G401.6 (cell line): ENCODE results near the gene BCO1.
A peak's percentile ranks its signal among the peaks of the same experiment; 100 is the strongest.
"Not testable (repeated sequence)": the region's sequence is repeated elsewhere in the genome, so short reads cannot be mapped to it uniquely, and the experiment has no call there.

Source experiments
- FAIRE-seq: peaks from 2 replicates; lab custom pipeline; 2012; peaks lifted over from hg19 to GRCh38; lab: Jason Lieb, UNC

The BCO1 gene, protein sequence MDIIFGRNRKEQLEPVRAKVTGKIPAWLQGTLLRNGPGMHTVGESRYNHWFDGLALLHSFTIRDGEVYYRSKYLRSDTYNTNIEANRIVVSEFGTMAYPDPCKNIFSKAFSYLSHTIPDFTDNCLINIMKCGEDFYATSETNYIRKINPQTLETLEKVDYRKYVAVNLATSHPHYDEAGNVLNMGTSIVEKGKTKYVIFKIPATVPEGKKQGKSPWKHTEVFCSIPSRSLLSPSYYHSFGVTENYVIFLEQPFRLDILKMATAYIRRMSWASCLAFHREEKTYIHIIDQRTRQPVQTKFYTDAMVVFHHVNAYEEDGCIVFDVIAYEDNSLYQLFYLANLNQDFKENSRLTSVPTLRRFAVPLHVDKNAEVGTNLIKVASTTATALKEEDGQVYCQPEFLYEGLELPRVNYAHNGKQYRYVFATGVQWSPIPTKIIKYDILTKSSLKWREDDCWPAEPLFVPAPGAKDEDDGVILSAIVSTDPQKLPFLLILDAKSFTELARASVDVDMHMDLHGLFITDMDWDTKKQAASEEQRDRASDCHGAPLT

GRCh38 chr16:81238296-81239011, at the start of gene BCO1:
Gene BCO1 (plus strand): TSS chr16:81238689. CDS start chr16:81238909, 220 bp downstream.
- FAIRE-seq: peak; percentile 84

GRCh38 chr16:81189100-81189664, 49.3 kb upstream of the BCO1 start:
- no peak for FAIRE-seq

DNA sequence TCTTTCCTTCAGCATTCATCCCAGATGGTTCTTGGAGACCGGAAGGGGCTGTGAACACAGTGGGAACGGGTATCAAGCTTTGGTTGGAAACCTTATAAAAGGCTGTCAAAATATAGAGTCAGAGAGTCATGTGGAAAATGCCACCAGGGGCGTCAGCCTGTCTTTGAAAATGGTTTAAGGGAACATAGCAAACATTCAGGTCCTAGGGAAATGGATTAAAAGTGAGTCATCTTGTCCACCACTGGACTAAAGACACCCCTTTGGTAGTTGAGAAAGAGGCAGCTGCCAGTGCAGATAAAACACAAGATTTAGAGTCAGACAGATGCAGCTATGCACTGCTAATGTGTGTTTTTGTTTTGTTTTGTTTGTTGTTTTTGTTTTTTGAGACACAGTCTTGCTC, 47.8 kb upstream of the BCO1 start:
- no peak for FAIRE-seq

GRCh38 chr16:81195885-81196534, 42.5 kb upstream of the BCO1 start:
- no peak for FAIRE-seq

GRCh38 chr16:81198635-81199034, 39.9 kb upstream of the BCO1 start:
- FAIRE-seq: no peak

DNA sequence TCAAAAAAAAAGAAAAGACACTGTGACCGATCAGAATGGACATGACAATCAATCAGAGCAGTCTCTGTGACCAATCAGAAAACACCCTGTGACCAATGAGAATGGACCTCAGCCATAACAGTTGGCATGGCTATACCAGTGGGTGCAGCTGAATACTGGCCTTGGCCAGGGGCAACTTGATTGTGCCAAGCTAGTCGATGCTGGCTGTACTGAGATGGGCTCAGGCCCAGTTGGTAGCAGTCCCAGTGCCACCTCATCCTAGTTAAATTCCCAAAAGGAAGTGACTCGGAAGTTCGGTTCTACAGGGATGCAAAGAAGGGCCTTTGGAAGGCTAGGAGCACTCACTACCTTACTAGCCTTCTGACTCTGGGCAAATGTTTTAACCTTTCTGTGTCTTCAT, 37.2 kb upstream of the BCO1 start:
- FAIRE-seq: no peak

GRCh38 chr16:81204798-81205680, 33.5 kb upstream of the BCO1 start:
- FAIRE-seq: peak; percentile 93

GRCh38 chr16:81207076-81207475, 31.4 kb upstream of the BCO1 start:
- no peak for FAIRE-seq

GRCh38 chr16:81210807-81211206, 27.7 kb upstream of the BCO1 start:
- FAIRE-seq: no peak

- FAIRE-seq: no peak
Observed at GRCh38 chr16:81212830-81213465, 25.5 kb upstream of the BCO1 start.

GRCh38 chr16:81214745-81215166, 23.7 kb upstream of the BCO1 start:
- FAIRE-seq: no peak

- no peak for FAIRE-seq
Observed at GRCh38 chr16:81216114-81216513, 22.4 kb upstream of the BCO1 start.

GRCh38 chr16:81216706-81217105, 21.8 kb upstream of the BCO1 start:
- no peak for FAIRE-seq

- no peak for FAIRE-seq
Observed at GRCh38 chr16:81219151-81219550, 19.3 kb upstream of the BCO1 start.

- FAIRE-seq: no peak
Observed at GRCh38 chr16:81220349-81220748, 18.1 kb upstream of the BCO1 start.

- no peak for FAIRE-seq
Observed at GRCh38 chr16:81221731-81222130, 16.8 kb upstream of the BCO1 start.

DNA sequence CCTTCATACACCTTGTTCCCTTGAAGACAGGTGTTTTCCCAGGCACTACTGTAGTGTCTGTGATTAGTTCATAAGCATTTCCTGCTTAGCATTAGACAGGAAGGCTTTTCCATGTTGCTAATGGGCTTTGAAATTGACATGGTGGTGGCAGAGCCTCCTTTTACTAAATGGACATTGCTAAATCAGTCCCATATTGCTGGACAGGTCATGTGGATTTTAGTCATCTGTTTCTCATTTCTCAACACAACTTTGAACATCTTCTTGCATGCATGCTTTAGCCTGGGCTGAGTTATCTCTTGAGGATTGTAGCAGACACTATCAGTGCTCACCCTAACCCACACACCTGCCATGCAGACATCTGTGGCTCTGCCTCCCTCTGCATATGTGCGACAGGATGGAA, 13.7 kb upstream of the BCO1 start:
- FAIRE-seq: no peak

GRCh38 chr16:81225697-81226096, 12.8 kb upstream of the BCO1 start:
- not testable (repeated sequence) for FAIRE-seq

- no peak for FAIRE-seq
Observed at GRCh38 chr16:81227785-81228184, 10.7 kb upstream of the BCO1 start.

- no peak for FAIRE-seq
Observed at GRCh38 chr16:81229811-81230210, 8.7 kb upstream of the BCO1 start.

- no peak for FAIRE-seq
Observed at GRCh38 chr16:81231014-81231413, 7.5 kb upstream of the BCO1 start.
